Upper lobe of right lung (tissue), 1 donor: ENCODE measurements around the gene NLRP7. TPM values are rescaled to one million over a fixed set of nuclear protein-coding genes. Genes with fewer than 3 reads are reported as not detected.
"Not testable (repeated sequence)": the region's sequence is repeated elsewhere in the genome, so short reads cannot be mapped to it uniquely, and the experiment has no call there.

Source experiments
- ATAC-seq: fragments of 200-7000 bp; cut with Tn5 transposase; one replicate; pipeline ENCODE4 v1.9.1; 2020; ENCODE audit warnings: mild to moderate bottlenecking, moderate library complexity
- DNase-seq: peaks from one replicate; pipeline ENCODE4 v3.0.0-alpha.2; 2020
- H3K27ac ChIP-seq: fragments of 200-600 bp; one replicate; pipeline ENCODE4 v1.8.0; 2022
- H3K27me3 ChIP-seq: fragments of 200-600 bp; one replicate; pipeline ENCODE4 v1.8.0; 2022; ENCODE audit warnings: mild to moderate bottlenecking
- H3K36me3 ChIP-seq: fragments of 200-600 bp; one replicate; pipeline ENCODE4 v1.8.0; 2022
- H3K4me1 ChIP-seq: fragments of 200-600 bp; one replicate; pipeline ENCODE4 v1.8.0; 2022
- H3K4me3 ChIP-seq: fragments of 200-600 bp; one replicate; pipeline ENCODE4 v1.8.0; 2022; ENCODE audit warnings: mild to moderate bottlenecking
- H3K9me3 ChIP-seq: fragments of 200-600 bp; one replicate; pipeline ENCODE4 v1.8.0; 2022
- CTCF ChIP-seq: fragments of 200-600 bp; IDR thresholded peaks from one replicate; pipeline ENCODE4 v1.8.0; 2022; ENCODE audit warnings: antibody characterized with exemption
- intact Hi-C: fragments of 100-400 bp; cut with DNase I; formaldehyde crosslinking; loops from one replicate; pipeline ENCODE4 v1.11.0; 2022
- total RNA-seq: library from RNA; stranded (reverse); fragmentation: NEBNext Ultra II Directional; extraction: Animal tissue kit (Norgen Biotek cat#: 25700); gene quantifications from one replicate; pipeline ENCODE4 v1.2.1, GENCODE V29; 2021
- donor health status: DM: no; HTN: yes; CAD: no; lungs with severe emphysema.

Gene NLRP7
- total RNA-seq, 1 donor from 2014 or later, result not detected

- Histone ChIP-seq H3K4me3 (no peak overlapping the region), H3K27ac (no peak overlapping the region), H3K4me1 (no peaks in the 10 kb centered on the region), H3K36me3 (no peaks in the 10 kb centered on the region), H3K27me3 (no peaks in the 10 kb centered on the region), H3K9me3 (no peaks in the 10 kb centered on the region)
- TF ChIP-seq CTCF, result no peak
- no peak for ATAC-seq
- intact Hi-C loops, result no loop called here
- no peak for DNase-seq
Measured at GRCh38 chr19:54959840-54960239, 12.5 kb upstream of the NLRP7 start.

- no peak for ATAC-seq
- Histone ChIP-seq H3K36me3 (no peaks in the 10 kb centered on the region), H3K27me3 (no peaks in the 10 kb centered on the region), H3K27ac (no peak overlapping the region), H3K9me3 (no peaks in the 10 kb centered on the region), H3K4me3 (no peak overlapping the region), H3K4me1 (no peaks in the 10 kb centered on the region)
- DNase-seq, result no peak
- intact Hi-C loops, result no loop called here
- TF ChIP-seq CTCF, result no peak
Measured at GRCh38 chr19:54955376-54955775, 8.0 kb upstream of the NLRP7 start.

- H3K4me3 ChIP-seq, H3K27me3 ChIP-seq, DNase-seq, H3K9me3 ChIP-seq, ATAC-seq, intact Hi-C loops, H3K4me1 ChIP-seq, H3K27ac ChIP-seq, H3K36me3 ChIP-seq: not testable (repeated sequence)
Measured at GRCh38 chr19:54953345-54953713, 6.0 kb upstream of the NLRP7 start.

GRCh38 chr19:54952591-54953344 lies 5.4 kb upstream of the NLRP7 start:
- intact Hi-C loops, result no loop called here
- H3K27me3 ChIP-seq, result no peaks in the 10 kb centered on the region
- H3K4me3 ChIP-seq, result no peak overlapping the region
- no peak overlapping the region for H3K27ac ChIP-seq
- TF ChIP-seq CTCF, result no peak
- H3K9me3 ChIP-seq, result no peaks in the 10 kb centered on the region
- no peaks in the 10 kb centered on the region for H3K4me1 ChIP-seq
- ATAC-seq (peak; percentile 77), DNase-seq (peak; percentile 77)
- H3K36me3 ChIP-seq, result no peaks in the 10 kb centered on the region

- H3K27ac ChIP-seq, H3K9me3 ChIP-seq, H3K4me3 ChIP-seq, H3K4me1 ChIP-seq, DNase-seq, ATAC-seq, H3K36me3 ChIP-seq, H3K27me3 ChIP-seq, intact Hi-C loops: not testable (repeated sequence)
Measured at GRCh38 chr19:54950580-54950979, 3.2 kb upstream of the NLRP7 start.

- Histone ChIP-seq H3K9me3 (no peaks in the 10 kb centered on the region), H3K36me3 (no peaks in the 10 kb centered on the region), H3K4me3 (no peak overlapping the region), H3K27me3 (no peaks in the 10 kb centered on the region), H3K27ac (no peak overlapping the region), H3K4me1 (no peaks in the 10 kb centered on the region)
- ATAC-seq (no peak), DNase-seq (no peak)
- TF ChIP-seq CTCF, result no peak
- intact Hi-C loops, result no loop called here
Measured at GRCh38 chr19:54949412-54949811, 2.1 kb upstream of the NLRP7 start.

GRCh38 chr19:54943772-54944361 lies 3.5 kb downstream of the NLRP7 start:
- H3K4me1 ChIP-seq, H3K27ac ChIP-seq, H3K4me3 ChIP-seq, H3K36me3 ChIP-seq, H3K27me3 ChIP-seq, ATAC-seq, intact Hi-C loops, DNase-seq, H3K9me3 ChIP-seq: not testable (repeated sequence)

GRCh38 chr19:54939538-54939937 lies 7.8 kb downstream of the NLRP7 start:
- H3K4me3 ChIP-seq, ATAC-seq, DNase-seq, H3K27ac ChIP-seq, H3K4me1 ChIP-seq, H3K27me3 ChIP-seq, H3K36me3 ChIP-seq, intact Hi-C loops, H3K9me3 ChIP-seq: not testable (repeated sequence)
